ENCODE data around the gene PKM.

Gene PKM

DNA sequence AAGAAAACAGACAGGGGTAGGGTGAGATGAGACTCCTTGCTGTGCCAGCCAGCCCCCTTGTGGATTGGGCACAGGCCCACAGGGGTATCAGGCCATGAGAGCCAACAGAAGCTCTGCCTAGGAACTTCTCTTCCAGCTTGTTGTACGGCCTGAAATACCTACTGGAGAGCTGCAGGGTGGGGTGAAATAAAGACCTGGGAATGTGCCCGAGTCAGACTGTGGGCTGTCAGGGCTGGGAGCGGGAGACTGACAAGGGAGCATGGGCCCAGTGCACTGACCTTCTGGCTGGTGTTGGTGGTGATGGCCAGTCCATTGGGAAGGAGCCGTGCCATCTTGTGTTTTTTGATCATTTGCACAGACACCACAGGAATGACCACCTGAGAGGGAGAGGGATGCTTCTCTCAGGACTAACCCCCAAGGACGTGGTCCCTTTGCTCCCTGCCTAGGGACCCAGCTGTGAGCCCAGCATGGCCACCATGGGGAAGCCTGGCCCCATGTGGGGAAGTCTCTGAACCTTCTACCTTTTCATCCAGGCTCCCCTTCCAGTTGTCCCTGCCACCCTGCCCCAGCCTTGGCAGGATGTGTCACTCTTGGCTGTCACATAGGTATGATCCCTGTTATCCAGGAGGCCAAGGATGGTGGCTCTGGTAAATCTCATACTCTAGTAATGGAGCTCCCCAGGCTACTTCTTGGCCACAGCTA is 64.1 kb downstream of the PKM start:
- Histone ChIP-seq H3K9me3 (ENCODE audit: insufficient read depth, low read length, severe bottlenecking) (no peaks in the 10 kb centered on the region), H3K27ac (ENCODE audit: low read length) (no peak overlapping the region), H3K4me3 (ENCODE audit: low read depth in 1 of 2, low read length in 2 of 2) (no peak overlapping the region), H3K9ac (ENCODE audit: low read depth, low read length) (no peak overlapping the region), H3K79me2 (ENCODE audit: insufficient read depth, low read length) (no peaks in the 10 kb centered on the region), H3K4me1 (ENCODE audit: insufficient read depth, low read length) (peaks cover 18% of the 10 kb centered on the region), H3K36me3 (ENCODE audit: insufficient read depth, low read length) (no peaks in the 10 kb centered on the region), H3K4me2 (ENCODE audit: insufficient read depth, low read length) (no peak overlapping the region), H3K27me3 (ENCODE audit: insufficient read depth, low read length, poor library complexity) (no peaks in the 10 kb centered on the region), H4K20me1 (ENCODE audit: insufficient read depth, low read length) (no peaks in the 10 kb centered on the region), H2AFZ (ENCODE audit: low read depth, low read length) (no peak overlapping the region)
- TF ChIP-seq, protein P1, sequence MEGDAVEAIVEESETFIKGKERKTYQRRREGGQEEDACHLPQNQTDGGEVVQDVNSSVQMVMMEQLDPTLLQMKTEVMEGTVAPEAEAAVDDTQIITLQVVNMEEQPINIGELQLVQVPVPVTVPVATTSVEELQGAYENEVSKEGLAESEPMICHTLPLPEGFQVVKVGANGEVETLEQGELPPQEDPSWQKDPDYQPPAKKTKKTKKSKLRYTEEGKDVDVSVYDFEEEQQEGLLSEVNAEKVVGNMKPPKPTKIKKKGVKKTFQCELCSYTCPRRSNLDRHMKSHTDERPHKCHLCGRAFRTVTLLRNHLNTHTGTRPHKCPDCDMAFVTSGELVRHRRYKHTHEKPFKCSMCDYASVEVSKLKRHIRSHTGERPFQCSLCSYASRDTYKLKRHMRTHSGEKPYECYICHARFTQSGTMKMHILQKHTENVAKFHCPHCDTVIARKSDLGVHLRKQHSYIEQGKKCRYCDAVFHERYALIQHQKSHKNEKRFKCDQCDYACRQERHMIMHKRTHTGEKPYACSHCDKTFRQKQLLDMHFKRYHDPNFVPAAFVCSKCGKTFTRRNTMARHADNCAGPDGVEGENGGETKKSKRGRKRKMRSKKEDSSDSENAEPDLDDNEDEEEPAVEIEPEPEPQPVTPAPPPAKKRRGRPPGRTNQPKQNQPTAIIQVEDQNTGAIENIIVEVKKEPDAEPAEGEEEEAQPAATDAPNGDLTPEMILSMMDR (IDR thresholded peaks at IDR 0.05; ENCODE audit: borderline replicate concordance, extremely low read depth, low read length, poor library complexity, severe bottlenecking), result no peak
- TF ChIP-seq EZH2 (IDR thresholded peaks at IDR 0.05; ENCODE audit: borderline replicate concordance, low read depth, low read length, severe bottlenecking), result no peak
- ATAC-seq (ENCODE audit: insufficient read depth, low read depth), result no peak
- DNase-seq, result no peak

DNA sequence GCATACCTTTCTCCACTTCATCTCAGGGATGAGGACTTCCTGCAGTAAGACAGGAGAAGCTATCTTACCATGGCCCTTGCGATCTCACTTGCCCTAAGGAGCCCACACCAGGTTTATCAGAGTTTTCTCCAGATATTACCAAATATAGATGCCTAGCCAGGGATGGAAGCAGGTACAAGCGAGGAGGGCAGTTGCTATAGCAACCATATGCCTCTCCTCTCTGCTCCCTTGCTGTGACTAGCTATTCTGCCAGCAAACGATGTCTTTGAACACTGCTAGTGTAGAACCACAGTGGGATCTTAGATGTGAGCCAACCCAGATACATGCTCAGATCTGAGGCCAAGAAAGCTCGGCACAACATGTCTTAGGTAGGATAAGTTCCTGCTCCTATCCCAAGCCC is 67.3 kb downstream of the PKM start:
- no peak overlapping the region for H3K4me3 ChIP-seq (ENCODE audit: low read depth in 1 of 2, low read length in 2 of 2)

GRCh38 chr15:72162569-72162968 is 68.4 kb downstream of the PKM start:
- Histone ChIP-seq H4K20me1 (ENCODE audit: insufficient read depth, low read length) (no peaks in the 10 kb centered on the region), H3K27me3 (ENCODE audit: insufficient read depth, low read length, poor library complexity) (no peaks in the 10 kb centered on the region), H3K79me2 (ENCODE audit: insufficient read depth, low read length) (no peaks in the 10 kb centered on the region), H3K36me3 (ENCODE audit: insufficient read depth, low read length) (no peaks in the 10 kb centered on the region), H3K4me3 (ENCODE audit: low read depth in 1 of 2, low read length in 2 of 2) (no peak overlapping the region), H3K27ac (ENCODE audit: low read length) (no peak overlapping the region), H2AFZ (ENCODE audit: low read depth, low read length) (no peak overlapping the region), H3K4me1 (ENCODE audit: insufficient read depth, low read length) (no peaks in the 10 kb centered on the region), H3K4me2 (ENCODE audit: insufficient read depth, low read length) (no peak overlapping the region), H3K9ac (ENCODE audit: low read depth, low read length) (no peak overlapping the region), H3K9me3 (ENCODE audit: insufficient read depth, low read length, severe bottlenecking) (no peaks in the 10 kb centered on the region)
- DNase-seq, result no peak
- ATAC-seq (ENCODE audit: insufficient read depth, low read depth), result no peak
- no peak for TF ChIP-seq EZH2 (IDR thresholded peaks at IDR 0.05; ENCODE audit: borderline replicate concordance, low read depth, low read length, severe bottlenecking)
- TF ChIP-seq, protein P1 (IDR thresholded peaks at IDR 0.05; ENCODE audit: borderline replicate concordance, extremely low read depth, low read length, poor library complexity, severe bottlenecking), result no peak

More for the DNA sequence above, 67.3 kb downstream of the PKM start:
- Histone ChIP-seq H2AFZ (ENCODE audit: low read depth, low read length) (no peak overlapping the region), H3K9me3 (ENCODE audit: insufficient read depth, low read length, severe bottlenecking) (no peaks in the 10 kb centered on the region), H3K36me3 (ENCODE audit: insufficient read depth, low read length) (no peaks in the 10 kb centered on the region), H3K79me2 (ENCODE audit: insufficient read depth, low read length) (no peaks in the 10 kb centered on the region), H4K20me1 (ENCODE audit: insufficient read depth, low read length) (no peaks in the 10 kb centered on the region), H3K9ac (ENCODE audit: low read depth, low read length) (no peak overlapping the region), H3K4me1 (ENCODE audit: insufficient read depth, low read length) (peaks cover 10% of the 10 kb centered on the region), H3K27ac (ENCODE audit: low read length) (no peak overlapping the region), H3K4me2 (ENCODE audit: insufficient read depth, low read length) (no peak overlapping the region), H3K27me3 (ENCODE audit: insufficient read depth, low read length, poor library complexity) (no peaks in the 10 kb centered on the region)
- ATAC-seq (ENCODE audit: insufficient read depth, low read depth) (no peak), DNase-seq (no peak)
- TF ChIP-seq EZH2 (IDR thresholded peaks at IDR 0.05; ENCODE audit: borderline replicate concordance, low read depth, low read length, severe bottlenecking), result no peak
- TF ChIP-seq, protein P1 (IDR thresholded peaks at IDR 0.05; ENCODE audit: borderline replicate concordance, extremely low read depth, low read length, poor library complexity, severe bottlenecking), result no peak
